A549 (cell line): ENCODE results near the gene TOR2A. TPM values are rescaled to one million over a fixed set of nuclear protein-coding genes. Genes with fewer than 3 reads are reported as not detected.

Source experiments
- ATAC-seq, 2 experiments: fragments of 200-7000 bp in 1 of 2; fragments of >200 bp in 1 of 2; cut with Nextera tagmentation in 1 of 2; cut with Tn5 transposase in 1 of 2; 3 replicates each; pipeline versions ENCODE4 v1.8.0 to v1.9.1; 2018 to 2020; ENCODE audit warnings: mild to moderate bottlenecking in 1 of 2, moderate library complexity in 1 of 2
- CTCF ChIA-PET: fragments of 300-600 bp; sonication (Branson Sonifier 250); formaldehyde crosslinking; extraction: SDS; loops from one replicate; lab custom pipeline; 2021; ENCODE audit warnings: antibody characterized with exemption, inconsistent platforms; lab: Yijun Ruan, JAX
- POLR2A ChIA-PET: fragments of 350-600 bp; formaldehyde crosslinking; extraction: SDS; loops from one replicate; lab custom pipeline; 2021; ENCODE audit warnings: antibody characterized with exemption, inconsistent platforms; lab: Yijun Ruan, JAX
- DNase-seq, 2 experiments: peaks; one replicate each; pipeline versions ENCODE4 v3.0.0 to v3.0.0-alpha.2; 2011 to 2016; ENCODE audit warnings: low read depth in 1 of 2, low spot score in 1 of 2
- FAIRE-seq: peaks from 2 replicates; lab custom pipeline; 2011; peaks lifted over from hg19 to GRCh38; lab: Jason Lieb, UNC
- H3K27ac ChIP-seq, 2 experiments: fragments of >200 bp; sonication (Bioruptor Twin); formaldehyde crosslinking; 3 replicates each; pipeline ENCODE4 v1.5.1; 2016 to 2017
- H3K4me1 ChIP-seq: fragments of >200 bp; sonication (Bioruptor Twin); formaldehyde crosslinking; 3 replicates; pipeline ENCODE4 v1.6.1; 2016
- H3K4me2 ChIP-seq: fragments of >200 bp; sonication (Bioruptor Twin); formaldehyde crosslinking; 3 replicates; pipeline ENCODE4 v1.6.1; 2016
- H3K4me3 ChIP-seq: fragments of >200 bp; sonication (Bioruptor Twin); formaldehyde crosslinking; 3 replicates; pipeline ENCODE4 v1.5.1; 2016
- H3K9me3 ChIP-seq: fragments of >200 bp; sonication (Bioruptor Twin); formaldehyde crosslinking; 3 replicates; pipeline ENCODE4 v1.6.1; 2016
- BCL3 ChIP-seq: fragments of >200 bp; sonication (Bioruptor Twin); formaldehyde crosslinking; IDR thresholded peaks from 3 replicates; pipeline ENCODE4 v1.6.1; 2016
- BHLHE40 ChIP-seq: IDR thresholded peaks from 2 replicates; pipeline ENCODE4 v1.6.1; 2012; ENCODE audit warnings: low read depth, low read length, inconsistent platforms
- CBX2 ChIP-seq: fragments of 200-600 bp; sonication (generic); IDR thresholded peaks from 2 replicates; pipeline ENCODE4 v1.6.1; 2016; ENCODE audit warnings: low read depth, mild to moderate bottlenecking, borderline replicate concordance
- CHD2 ChIP-seq: fragments of 150-350 bp; IDR thresholded peaks from 2 replicates; pipeline ENCODE4 v1.6.1; 2014; ENCODE audit warnings: low read length; ENCODE audit not compliant: partially characterized antibody
- EHMT2 ChIP-seq: fragments of 200-600 bp; sonication (generic); IDR thresholded peaks from 2 replicates; pipeline ENCODE4 v1.6.1; 2016; ENCODE audit warnings: antibody characterized with exemption, low read depth, mild to moderate bottlenecking, moderate library complexity
- EP300 ChIP-seq, 2 experiments: fragments of >200 bp; sonication (Bioruptor Twin); formaldehyde crosslinking; IDR thresholded peaks; 2 replicates in 1 of 2; 3 replicates in 1 of 2; pipeline ENCODE4 v1.6.1; 2016 to 2017
- ESRRA ChIP-seq: fragments of 150-350 bp; IDR thresholded peaks from 2 replicates; pipeline ENCODE4 v1.6.1; 2014; ENCODE audit warnings: mild to moderate bottlenecking, low read length, borderline replicate concordance
- FOSB ChIP-seq: fragments of 250-450 bp; sonication (Bioruptor Pico); IDR thresholded peaks from 2 replicates; pipeline ENCODE4 v1.5.0; 2020; ENCODE audit warnings: mild to moderate bottlenecking, moderate library complexity
- FOSL2 ChIP-seq, 2 experiments: fragments of 450-650 bp in 1 of 2; fragments of >200 bp in 1 of 2; sonication (Bioruptor Twin) in 1 of 2; formaldehyde crosslinking; IDR thresholded peaks; 2 replicates each; pipeline versions ENCODE4 v1.5.0 to v1.6.1; 2016 to 2020; ENCODE audit warnings: mild to moderate bottlenecking in 1 of 2, moderate library complexity in 1 of 2
- FOXS1 ChIP-seq: fragments of 250-450 bp; sonication (Bioruptor Pico); IDR thresholded peaks from 2 replicates; pipeline ENCODE4 v1.5.0; 2020; ENCODE audit warnings: mild to moderate bottlenecking, moderate library complexity
- HES2 ChIP-seq: fragments of >200 bp; sonication (Bioruptor Twin); formaldehyde crosslinking; IDR thresholded peaks from 2 replicates; pipeline ENCODE4 v1.6.1; 2016
- HEYL ChIP-seq: fragments of 250-450 bp; sonication (Bioruptor Pico); IDR thresholded peaks from 2 replicates; pipeline ENCODE4 v1.8.0; 2021; ENCODE audit warnings: mild to moderate bottlenecking, moderate library complexity
- HOXB5 ChIP-seq: fragments of 250-450 bp; sonication (Bioruptor Pico); IDR thresholded peaks from 2 replicates; pipeline ENCODE4 v1.5.0; 2020; ENCODE audit warnings: mild to moderate bottlenecking, moderate library complexity
- JUN ChIP-seq, 2 experiments: fragments of >200 bp; sonication (Bioruptor Twin); formaldehyde crosslinking; IDR thresholded peaks; 2 replicates in 1 of 2; 3 replicates in 1 of 2; pipeline ENCODE4 v1.6.1; 2016 to 2017
- KDM1A ChIP-seq: fragments of 200-600 bp; sonication (generic); IDR thresholded peaks from 2 replicates; pipeline ENCODE4 v1.6.1; 2016; ENCODE audit warnings: low read depth, mild to moderate bottlenecking
- KDM5A ChIP-seq: fragments of 200-600 bp; sonication (generic); IDR thresholded peaks from 2 replicates; pipeline ENCODE4 v1.6.1; 2016; ENCODE audit warnings: antibody characterized with exemption, mild to moderate bottlenecking
- MAZ ChIP-seq: fragments of 150-350 bp; IDR thresholded peaks from 2 replicates; pipeline ENCODE4 v1.6.1; 2014; ENCODE audit warnings: antibody characterized with exemption, low read depth, low read length, borderline replicate concordance
- NFE2L2 ChIP-seq: fragments of 150-350 bp; conservative IDR thresholded peaks from 2 replicates; pipeline ENCODE4 v1.6.1; 2014; ENCODE audit warnings: low read length
- NPAS2 ChIP-seq: fragments of 250-450 bp; sonication (Bioruptor Pico); IDR thresholded peaks from 2 replicates; pipeline ENCODE4 v1.8.0; 2022; ENCODE audit warnings: mild to moderate bottlenecking, moderate library complexity, borderline replicate concordance
- NR3C1 ChIP-seq: fragments of >200 bp; sonication (Bioruptor Twin); formaldehyde crosslinking; IDR thresholded peaks from 3 replicates; pipeline ENCODE4 v1.6.1; 2017
- PBX3 ChIP-seq: IDR thresholded peaks from 2 replicates; pipeline ENCODE4 v1.6.1; 2012
- PHF8 ChIP-seq: fragments of 200-600 bp; sonication (generic); IDR thresholded peaks from 2 replicates; pipeline ENCODE4 v1.6.1; 2016; ENCODE audit warnings: low read depth, mild to moderate bottlenecking, antibody characterized with exemption, moderate library complexity, borderline replicate concordance
- POLR2A ChIP-seq: IDR thresholded peaks from 2 replicates; pipeline ENCODE4 v1.6.1; 2012; ENCODE audit warnings: mild to moderate bottlenecking, low read length
- RCOR1 ChIP-seq: fragments of 150-350 bp; IDR thresholded peaks from 2 replicates; pipeline ENCODE4 v1.6.1; 2014; ENCODE audit warnings: antibody characterized with exemption, low read length, low read depth
- SMC3 ChIP-seq: fragments of >200 bp; sonication (Bioruptor Twin); formaldehyde crosslinking; IDR thresholded peaks from 3 replicates; pipeline ENCODE4 v1.6.1; 2018; ENCODE audit warnings: inconsistent platforms
- TFCP2L1 ChIP-seq: fragments of 250-450 bp; sonication (Bioruptor Pico); IDR thresholded peaks from 2 replicates; pipeline ENCODE4 v1.5.0; 2021; ENCODE audit warnings: mild to moderate bottlenecking
- USF2 ChIP-seq: fragments of 450-650 bp; IDR thresholded peaks from 2 replicates; pipeline ENCODE4 v1.6.1; 2014; ENCODE audit warnings: antibody characterized with exemption
- ZC3H11A ChIP-seq: fragments of 450-650 bp; IDR thresholded peaks from 2 replicates; pipeline ENCODE4 v1.6.1; 2014; ENCODE audit warnings: antibody characterized with exemption, mild to moderate bottlenecking
- ZFP36 ChIP-seq: fragments of 450-650 bp; IDR thresholded peaks from 2 replicates; pipeline ENCODE4 v1.6.1; 2014; ENCODE audit warnings: borderline replicate concordance; ENCODE audit not compliant: partially characterized antibody
- ZSCAN20 ChIP-seq: fragments of 250-450 bp; sonication (Bioruptor Pico); IDR thresholded peaks from 2 replicates; pipeline ENCODE4 v1.8.0; 2022; ENCODE audit warnings: mild to moderate bottlenecking, moderate library complexity
- WGBS: methylation state at CpG from one replicate; pipeline ENCODE4 v1.1.6; 2017; ENCODE audit errors: missing lambda C conversion rate; 5-methylcytosine and 5-hydroxymethylcytosine counted together
- polyA plus RNA-seq, 4 experiments: library from polyadenylated mRNA; depleted of rRNA in 3 of 4; stranded (reverse); fragments of >200 nt; fragmentation: RNase III in 1 of 4; extraction: RNeasy Plus Mini Kit Qiagen cat#74134 plus additional on column Dnase treatment in 1 of 4; gene quantifications; 2 replicates in 3 of 4; 3 replicates in 1 of 4; pipeline ENCODE4 v1.2.3, GENCODE V29; 2011 to 2017

The TOR2A gene
- polyA plus RNA-seq, 2 of the 4 experiments (the other 2 are of a cell fraction) = 4.9 to 9.6 TPM

- TF ChIP-seq JUN (IDR thresholded peaks at IDR 0.05) = no peak
- no peak for TF ChIP-seq NPAS2 (CRISPR knock-in tag)
- no peak for TF ChIP-seq HOXB5
- TF ChIP-seq MAZ = no peak
- TF ChIP-seq USF2 = no peak
- no peak for TF ChIP-seq ZFP36
- no peak for TF ChIP-seq NFE2L2
- TF ChIP-seq ZSCAN20 (CRISPR knock-in tag) = no peak
- TF ChIP-seq BHLHE40 = no peak
- no peak for TF ChIP-seq FOSB (CRISPR knock-in tag)
- TF ChIP-seq HEYL = no peak
- TF ChIP-seq RCOR1 = no peak
- no peak for TF ChIP-seq POLR2A
- TF ChIP-seq EHMT2 = no peak
- no peak for TF ChIP-seq PBX3
- no peak for TF ChIP-seq CHD2
- TF ChIP-seq ZC3H11A = no peak
- no peak for TF ChIP-seq EP300 (IDR thresholded peaks at IDR 0.05)
- TF ChIP-seq FOSL2 (IDR thresholded peaks at IDR 0.05) = no peak
- no peak for TF ChIP-seq FOSL2 (CRISPR knock-in tag; IDR thresholded peaks at IDR 0.05)
- TF ChIP-seq NR3C1 = no peak
- Histone ChIP-seq H3K4me1 (peaks cover 4% of the 10 kb centered on the region; the same call in 1 of the 3 replicates), H3K27ac (no peak overlapping the region), H3K9me3 (no peaks in the 10 kb centered on the region), H3K4me3 (no peak overlapping the region), H3K4me2 (no peak overlapping the region)
- DNase-seq (no peak), ATAC-seq (no peak), FAIRE-seq (no peak)
- ChIA-PET CTCF (interaction anchor here (1.1 to 15.5 kb wide), 5 partner anchors 15 to 179 kb away, joined by 3 to 157 read pairs (median 15); partner anchors contain the start of genes CDK9, SH2D3C and TOR2A), POLR2A (no interaction called here)
- WGBS = 73% methylated on average over 8 of the region's 8 CpGs
Measured at GRCh38 chr9:127768698-127769097, 33.6 kb upstream of the TOR2A start.

- peaks cover 4% of the 10 kb centered on the region; the same call in 1 of the 3 replicates for H3K4me1 ChIP-seq
- ChIA-PET CTCF (interaction anchor here (1.3 to 15.5 kb wide), 7 partner anchors 16 to 357 kb away, joined by 3 to 157 read pairs (median 6); partner anchors contain the start of genes CDK9, SH2D3C and TOR2A), POLR2A (no interaction called here)
- 43% methylated on average over 12 of the region's 13 CpGs for WGBS
- H3K4me3 ChIP-seq = no peak overlapping the region
- no peak for FAIRE-seq
- no peak overlapping the region for H3K27ac ChIP-seq
- TF ChIP-seq FOXS1 (CRISPR knock-in tag) (no peak), HES2 (no peak), USF2 (no peak), NR3C1 (no peak), SMC3 (no peak), ZSCAN20 (CRISPR knock-in tag) (no peak), TFCP2L1 (CRISPR knock-in tag) (no peak), JUN (IDR thresholded peaks at IDR 0.05) (no peak), BHLHE40 (no peak), BCL3 (no peak), FOSL2 (IDR thresholded peaks at IDR 0.05) (no peak), FOSL2 (CRISPR knock-in tag; IDR thresholded peaks at IDR 0.05) (no peak), CHD2 (no peak), KDM5A (no peak), CBX2 (no peak), HOXB5 (no peak), NFE2L2 (no peak), PHF8 (no peak), KDM1A (no peak), ESRRA (no peak)
- H3K4me2 ChIP-seq = no peak overlapping the region
- no peak for ATAC-seq
- H3K9me3 ChIP-seq = no peaks in the 10 kb centered on the region
- no peak for DNase-seq
Measured at GRCh38 chr9:127767909-127768331, 32.8 kb upstream of the TOR2A start.
